Measurements from ENCODE around the gene ZBTB21. TPM values are rescaled to one million over a fixed set of nuclear protein-coding genes. Genes with fewer than 3 reads are reported as not detected.
"Not testable (repeated sequence)": the region's sequence is repeated elsewhere in the genome, so short reads cannot be mapped to it uniquely, and the experiment has no call there.

The ZBTB21 gene
- total and polyA plus RNA-seq, 10 donors, result 1.9 to 21.7 (median 14.0) TPM

DNA sequence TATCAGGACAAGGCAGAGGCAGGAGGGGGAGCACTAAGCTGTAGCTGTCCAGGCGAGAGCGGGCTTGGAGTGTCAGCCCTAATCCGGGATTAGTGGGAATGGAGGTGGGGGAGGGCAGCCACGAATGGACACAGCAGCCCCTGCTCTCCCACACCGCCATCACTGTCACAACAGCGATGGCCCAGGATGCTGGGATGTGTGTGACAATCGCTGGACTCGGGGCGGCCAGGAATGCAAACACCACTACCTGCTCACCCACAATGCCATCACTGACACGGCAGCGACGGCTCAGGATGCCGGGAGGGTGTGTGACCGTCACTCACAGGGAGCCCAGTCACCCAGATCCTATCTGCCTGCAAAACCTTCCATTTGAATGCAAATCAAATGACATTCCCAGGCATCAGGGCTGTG is 59.2 kb downstream of the ZBTB21 start:
- TF ChIP-seq, protein P1, sequence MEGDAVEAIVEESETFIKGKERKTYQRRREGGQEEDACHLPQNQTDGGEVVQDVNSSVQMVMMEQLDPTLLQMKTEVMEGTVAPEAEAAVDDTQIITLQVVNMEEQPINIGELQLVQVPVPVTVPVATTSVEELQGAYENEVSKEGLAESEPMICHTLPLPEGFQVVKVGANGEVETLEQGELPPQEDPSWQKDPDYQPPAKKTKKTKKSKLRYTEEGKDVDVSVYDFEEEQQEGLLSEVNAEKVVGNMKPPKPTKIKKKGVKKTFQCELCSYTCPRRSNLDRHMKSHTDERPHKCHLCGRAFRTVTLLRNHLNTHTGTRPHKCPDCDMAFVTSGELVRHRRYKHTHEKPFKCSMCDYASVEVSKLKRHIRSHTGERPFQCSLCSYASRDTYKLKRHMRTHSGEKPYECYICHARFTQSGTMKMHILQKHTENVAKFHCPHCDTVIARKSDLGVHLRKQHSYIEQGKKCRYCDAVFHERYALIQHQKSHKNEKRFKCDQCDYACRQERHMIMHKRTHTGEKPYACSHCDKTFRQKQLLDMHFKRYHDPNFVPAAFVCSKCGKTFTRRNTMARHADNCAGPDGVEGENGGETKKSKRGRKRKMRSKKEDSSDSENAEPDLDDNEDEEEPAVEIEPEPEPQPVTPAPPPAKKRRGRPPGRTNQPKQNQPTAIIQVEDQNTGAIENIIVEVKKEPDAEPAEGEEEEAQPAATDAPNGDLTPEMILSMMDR (IDR thresholded peaks at IDR 0.05 in 8 of 11, conservative IDR thresholded peaks at IDR 0.05 in 3 of 11), result no peak
- TF ChIP-seq POLR2AphosphoS5 (IDR thresholded peaks at IDR 0.05), result peak in 2 of 3 donors; percentile 42 to 60
- no peak for TF ChIP-seq POLR2A (IDR thresholded peaks at IDR 0.05)
- Histone ChIP-seq H3K9me3 (no peaks in the 10 kb centered on the region), H3K4me1 (peaks cover 11 to 88% (median 48%) of the 10 kb centered on the region in 6 donors), H3K36me3 (no peaks in the 10 kb centered on the region), H3K27ac (peak overlapping the region in 7 of 8 donors; percentile 58 to 94 (median 90)), H3K27me3 (replicated peaks in 1 of 7) (peaks cover 0 to 21% (median 8%) of the 10 kb centered on the region in 7 donors), H3K4me3 (peak overlapping the region in 4 of 8 donors; percentile 12 to 84 (median 51))
- DNase-seq, result peak; percentile 53
- 64 to 84% (median 76%) methylated on average over 6 to 14 of the region's 14 CpGs for WGBS, 5 donors
- intact Hi-C loops (cut with DNase I; ENCODE audit: low total_unique reads), result loop anchor here (10.0 kb wide), 1 partner anchor 54 kb away; no protein-coding TSS in a partner anchor

DNA sequence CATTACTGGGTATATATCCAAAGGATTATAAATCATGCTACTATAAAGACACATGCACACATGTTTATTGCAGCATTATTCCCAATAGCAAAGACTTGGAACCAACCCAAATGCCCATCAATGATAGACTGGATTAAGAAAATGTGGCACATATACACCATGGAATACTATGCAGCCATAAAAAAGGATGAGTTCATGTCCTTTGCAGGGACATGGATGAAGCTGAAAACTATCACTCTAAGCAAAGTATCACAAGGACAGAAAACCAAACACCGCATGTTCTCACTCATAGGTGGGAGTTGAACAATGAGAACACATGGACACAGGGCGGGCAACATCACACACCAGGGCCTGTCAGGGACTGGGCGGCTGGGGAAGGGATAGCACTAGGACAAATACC is 60.5 kb downstream of the ZBTB21 start:
- peak; percentile 24 for DNase-seq
- intact Hi-C loops (cut with DNase I; ENCODE audit: low total_unique reads), result loop anchor here (10.0 kb wide), 1 partner anchor 55 kb away; no protein-coding TSS in a partner anchor
- Histone ChIP-seq H3K27me3 (replicated peaks in 1 of 7) (peaks cover 0 to 21% (median 8%) of the 10 kb centered on the region in 7 donors), H3K27ac (peak overlapping the region in 1 of 8 donors; percentile 47), H3K4me1 (peaks cover 11 to 82% (median 43%) of the 10 kb centered on the region in 6 donors)
- H3K36me3 ChIP-seq, H3K9me3 ChIP-seq, H3K4me3 ChIP-seq: not testable (repeated sequence)
- 97 to 100% (median 98%) methylated on average over 3 of the region's 3 CpGs for WGBS, 5 donors

DNA sequence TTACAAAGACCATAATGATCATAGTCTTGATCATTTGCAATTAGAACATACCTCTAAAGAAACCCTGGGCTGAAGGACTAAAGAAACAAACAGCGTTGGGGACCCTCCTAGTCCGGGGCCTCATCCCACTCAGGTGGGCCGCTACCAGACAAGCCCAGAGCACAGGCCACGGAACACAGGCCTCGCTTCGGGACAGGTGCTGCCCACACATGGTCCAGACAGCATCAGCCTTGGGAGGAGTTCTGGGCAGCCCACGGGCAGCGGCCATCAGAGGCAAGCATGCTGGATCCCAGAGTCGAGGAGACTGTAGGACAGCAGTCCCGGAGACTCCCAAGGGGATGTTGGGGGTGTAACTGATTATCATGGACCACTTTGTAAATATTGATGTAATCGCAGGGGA is 61.3 kb downstream of the ZBTB21 start:
- peaks cover 0 to 14% (median 8%) of the 10 kb centered on the region in 7 donors for H3K27me3 ChIP-seq (replicated peaks in 1 of 7)
- H3K9me3 ChIP-seq, result no peaks in the 10 kb centered on the region
- peaks cover 6 to 77% (median 38%) of the 10 kb centered on the region in 6 donors for H3K4me1 ChIP-seq
- DNase-seq, result peak; percentile 53
- peak in 1 of 3 donors; percentile 29 for TF ChIP-seq POLR2AphosphoS5 (IDR thresholded peaks at IDR 0.05)
- TF ChIP-seq, protein P1 (IDR thresholded peaks at IDR 0.05 in 8 of 11, conservative IDR thresholded peaks at IDR 0.05 in 3 of 11), result no peak
- intact Hi-C loops (cut with DNase I; ENCODE audit: low total_unique reads), result no loop called here
- WGBS, 5 donors, result 90 to 96% (median 91%) methylated on average over 10 to 11 of the region's 11 CpGs
- H3K4me3 ChIP-seq, result no peak overlapping the region
- H3K27ac ChIP-seq, result peak overlapping the region in 6 of 8 donors; percentile 22 to 77 (median 70)
- H3K36me3 ChIP-seq, result no peaks in the 10 kb centered on the region

DNA sequence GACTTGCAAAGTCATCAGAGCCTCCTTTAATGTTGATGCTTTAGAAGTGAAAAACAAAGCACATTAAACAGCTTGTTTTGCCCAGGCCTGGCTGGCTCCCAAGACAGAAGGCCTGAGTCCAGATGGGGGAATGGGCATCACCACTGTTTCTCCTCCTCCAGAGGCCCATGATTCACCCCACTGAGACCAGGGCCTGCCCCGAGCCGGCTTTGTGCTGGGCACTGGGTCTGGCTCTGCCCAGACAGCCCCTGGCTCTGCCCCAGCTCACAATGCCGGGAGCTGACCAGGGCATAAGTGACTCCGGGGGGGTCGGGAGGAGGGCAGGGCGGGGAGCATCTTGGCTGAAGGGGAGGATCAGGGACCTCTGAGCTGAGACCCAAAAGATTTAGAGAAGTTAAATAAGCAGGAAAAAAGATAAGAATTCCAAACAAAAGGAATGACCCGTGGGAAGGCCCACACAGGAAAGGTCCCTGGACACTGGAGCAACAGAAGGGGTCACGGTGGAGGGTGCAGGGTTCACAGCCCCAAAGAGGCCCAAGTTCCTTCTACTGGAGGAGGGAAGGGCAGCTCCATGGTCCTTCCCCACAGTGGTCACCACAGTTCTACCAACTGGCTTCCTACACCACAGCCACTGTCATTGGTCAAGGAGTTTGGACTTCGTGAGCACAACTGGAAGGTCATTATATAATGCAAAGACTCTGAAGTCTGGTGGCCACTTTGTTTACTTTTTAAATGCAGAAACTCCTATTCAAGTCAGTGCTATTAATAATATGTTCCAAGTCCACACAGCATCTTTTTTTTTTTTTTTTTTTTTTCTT is 61.9 kb downstream of the ZBTB21 start:
- Histone ChIP-seq H3K4me3 (peak overlapping the region in 1 of 8 donors; percentile 25), H3K9me3 (no peaks in the 10 kb centered on the region), H3K36me3 (no peaks in the 10 kb centered on the region), H3K27me3 (replicated peaks in 1 of 7) (peaks cover 0 to 10% (median 5%) of the 10 kb centered on the region in 7 donors), H3K4me1 (peaks cover 6 to 80% (median 37%) of the 10 kb centered on the region in 6 donors), H3K27ac (peak overlapping the region; percentile 29 to 77 (median 60))
- WGBS, 5 donors, result 44 to 84% (median 63%) methylated on average over 9 of the region's 9 CpGs
- intact Hi-C loops (cut with DNase I; ENCODE audit: low total_unique reads), result no loop called here
- peak in 2 of 3 donors; percentile 32 to 44 for TF ChIP-seq POLR2AphosphoS5 (IDR thresholded peaks at IDR 0.05)
- no peak for TF ChIP-seq POLR2A (IDR thresholded peaks at IDR 0.05)
- peak; percentile 77 for DNase-seq

DNA sequence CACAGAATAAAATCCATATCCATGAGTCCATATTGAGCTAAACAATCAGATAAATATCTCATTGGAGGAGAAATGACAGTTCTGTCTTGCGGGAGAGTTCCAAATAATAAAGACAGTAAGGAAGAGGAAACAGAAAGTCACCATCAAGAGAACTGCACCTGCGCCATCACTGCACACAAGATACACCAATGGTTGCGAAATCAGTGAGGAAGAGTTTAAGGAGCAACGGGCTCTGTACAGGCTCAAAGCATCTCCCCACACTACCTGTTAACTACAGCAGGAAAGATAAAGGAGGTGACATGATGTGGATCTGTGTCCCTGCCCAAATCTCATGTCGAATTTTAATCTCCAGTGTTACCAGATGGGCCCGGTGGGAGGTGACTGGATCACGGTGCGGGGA is 64.2 kb downstream of the ZBTB21 start:
- intact Hi-C loops (cut with DNase I; ENCODE audit: low total_unique reads), result no loop called here
- DNase-seq, result no peak
- WGBS, 5 donors, result 76 to 84% (median 82%) methylated on average over 8 of the region's 8 CpGs
- Histone ChIP-seq H3K9me3 (no peaks in the 10 kb centered on the region), H3K36me3 (peaks cover 0 to 11% (median 0%) of the 10 kb centered on the region in 6 donors), H3K4me1 (peaks cover 0 to 57% (median 22%) of the 10 kb centered on the region in 6 donors), H3K27ac (peak overlapping the region in 3 of 8 donors; percentile 8 to 44 (median 23)), H3K4me3 (no peak overlapping the region), H3K27me3 (replicated peaks in 1 of 7) (no peaks in the 10 kb centered on the region)
- TF ChIP-seq POLR2A (IDR thresholded peaks at IDR 0.05), result no peak
- TF ChIP-seq, protein P1 (IDR thresholded peaks at IDR 0.05 in 8 of 11, conservative IDR thresholded peaks at IDR 0.05 in 3 of 11), result no peak
- no peak for TF ChIP-seq POLR2AphosphoS5 (IDR thresholded peaks at IDR 0.05)

All from spleen (tissue), 11 donors.